ENCODE measurements around the gene PIK3R3.
"Not testable (repeated sequence)": the region's sequence is repeated elsewhere in the genome, so short reads cannot be mapped to it uniquely, and the experiment has no call there.

The PIK3R3 gene

DNA sequence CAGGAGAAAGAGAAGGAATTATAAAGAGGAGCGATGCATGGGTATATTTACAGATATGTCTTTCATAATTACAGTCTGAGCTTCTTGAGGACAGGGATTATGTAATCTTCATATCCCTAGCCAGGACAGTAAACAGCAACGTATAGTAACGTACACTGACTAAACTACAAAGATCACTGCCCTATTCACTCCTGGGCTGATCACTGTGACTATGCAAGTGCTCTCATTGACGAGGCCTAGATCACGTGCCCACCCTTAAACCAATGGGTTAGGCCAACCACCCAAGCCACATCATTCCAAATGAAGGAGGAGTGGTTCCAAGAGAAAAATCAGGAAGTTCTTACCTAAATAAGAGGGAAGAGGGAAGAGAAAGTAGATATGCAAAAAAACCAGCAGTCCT is 18.5 kb downstream of the PIK3R3 start:
- Histone ChIP-seq H3K4me1 (ENCODE audit: control insufficient read depth in 5 of 5, insufficient read depth in 5 of 5, low read length in 5 of 5) (peaks cover 0 to 17% (median 0%) of the 10 kb centered on the region in 5 donors), H3K27me3 (ENCODE audit: control insufficient read depth in 5 of 5, insufficient read depth in 4 of 5, low read length in 5 of 5) (no peaks in the 10 kb centered on the region), H3K36me3 (ENCODE audit: control insufficient read depth in 5 of 5, insufficient read depth in 5 of 5, low read length in 5 of 5) (no peaks in the 10 kb centered on the region)

GRCh38 chr1:46112108-46112507 is 20.3 kb downstream of the PIK3R3 start:
- peaks cover 0 to 15% (median 0%) of the 10 kb centered on the region in 5 donors for H3K4me1 ChIP-seq (ENCODE audit: control insufficient read depth in 5 of 5, insufficient read depth in 5 of 5, low read length in 5 of 5)
- H3K9ac ChIP-seq (ENCODE audit: low read length in 5 of 5), result no peak overlapping the region
- H3K36me3 ChIP-seq (ENCODE audit: control insufficient read depth in 5 of 5, insufficient read depth in 5 of 5, low read length in 5 of 5), result no peaks in the 10 kb centered on the region
- no peaks in the 10 kb centered on the region for H3K9me3 ChIP-seq (ENCODE audit: control insufficient read depth in 5 of 5, low read length in 5 of 5)
- no peak overlapping the region for H3K4me3 ChIP-seq (ENCODE audit: low read depth in 1 of 5, low read length in 5 of 5)
- no peaks in the 10 kb centered on the region for H3K27me3 ChIP-seq (ENCODE audit: control insufficient read depth in 5 of 5, insufficient read depth in 4 of 5, low read length in 5 of 5)
- H3K27ac ChIP-seq (ENCODE audit: low read depth, low read length), result no peak overlapping the region

More for the DNA sequence above, 18.5 kb downstream of the PIK3R3 start:
- Histone ChIP-seq H3K4me3 (ENCODE audit: low read depth in 1 of 5, low read length in 5 of 5) (no peak overlapping the region), H3K9ac (ENCODE audit: low read length in 5 of 5) (no peak overlapping the region), H3K27ac (ENCODE audit: low read depth, low read length) (no peak overlapping the region), H3K9me3 (ENCODE audit: control insufficient read depth in 5 of 5, low read length in 5 of 5) (no peaks in the 10 kb centered on the region)

GRCh38 chr1:46110521-46110920 is 21.9 kb downstream of the PIK3R3 start:
- no peaks in the 10 kb centered on the region for H3K36me3 ChIP-seq (ENCODE audit: control insufficient read depth in 5 of 5, insufficient read depth in 5 of 5, low read length in 5 of 5)
- H3K27ac ChIP-seq (ENCODE audit: low read depth, low read length), result no peak overlapping the region
- H3K27me3 ChIP-seq (ENCODE audit: control insufficient read depth in 5 of 5, insufficient read depth in 4 of 5, low read length in 5 of 5), result no peaks in the 10 kb centered on the region
- H3K9ac ChIP-seq (ENCODE audit: low read length in 5 of 5), result no peak overlapping the region
- H3K4me1 ChIP-seq (ENCODE audit: control insufficient read depth in 5 of 5, insufficient read depth in 5 of 5, low read length in 5 of 5), result peaks cover 0 to 15% (median 0%) of the 10 kb centered on the region in 5 donors
- no peaks in the 10 kb centered on the region for H3K9me3 ChIP-seq (ENCODE audit: control insufficient read depth in 5 of 5, low read length in 5 of 5)
- H3K4me3 ChIP-seq (ENCODE audit: low read depth in 1 of 5, low read length in 5 of 5), result no peak overlapping the region

GRCh38 chr1:46102769-46103476 is 29.5 kb downstream of the PIK3R3 start:
- Histone ChIP-seq H3K27me3 (ENCODE audit: control insufficient read depth in 5 of 5, insufficient read depth in 4 of 5, low read length in 5 of 5) (no peaks in the 10 kb centered on the region), H3K4me3 (ENCODE audit: low read depth in 1 of 5, low read length in 5 of 5) (no peak overlapping the region), H3K36me3 (ENCODE audit: control insufficient read depth in 5 of 5, insufficient read depth in 5 of 5, low read length in 5 of 5) (no peaks in the 10 kb centered on the region), H3K4me1 (ENCODE audit: control insufficient read depth in 5 of 5, insufficient read depth in 5 of 5, low read length in 5 of 5) (no peaks in the 10 kb centered on the region), H3K9ac (ENCODE audit: low read length in 5 of 5) (no peak overlapping the region), H3K9me3 (ENCODE audit: control insufficient read depth in 5 of 5, low read length in 5 of 5) (no peaks in the 10 kb centered on the region), H3K27ac (ENCODE audit: low read depth, low read length) (no peak overlapping the region)

DNA sequence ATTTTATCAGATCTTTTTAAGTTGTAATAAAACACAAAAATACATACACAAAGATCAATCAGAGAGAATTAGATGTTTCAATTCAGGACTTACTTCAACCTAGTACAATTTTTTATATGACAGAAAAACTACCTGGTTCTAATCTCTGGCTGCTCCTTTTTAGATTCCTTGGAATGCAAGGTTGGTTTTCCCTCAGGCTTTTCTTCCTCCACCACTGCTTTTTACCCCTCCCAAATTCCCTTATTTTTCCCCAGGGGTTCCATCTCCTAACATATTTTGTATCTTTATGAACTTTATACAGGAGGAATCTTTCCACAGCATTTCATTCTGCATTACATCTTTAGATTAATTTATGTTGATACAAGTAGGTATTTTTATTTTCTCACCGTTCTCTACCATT is 33.2 kb downstream of the PIK3R3 start:
- H3K4me1 ChIP-seq (ENCODE audit: control insufficient read depth in 5 of 5, insufficient read depth in 5 of 5, low read length in 5 of 5), result peaks cover 0 to 3% (median 3%) of the 10 kb centered on the region in 5 donors
- H3K9me3 ChIP-seq (ENCODE audit: control insufficient read depth in 5 of 5, low read length in 5 of 5), result no peaks in the 10 kb centered on the region
- H3K4me3 ChIP-seq (ENCODE audit: low read depth in 1 of 5, low read length in 5 of 5), result no peak overlapping the region
- no peaks in the 10 kb centered on the region for H3K36me3 ChIP-seq (ENCODE audit: control insufficient read depth in 5 of 5, insufficient read depth in 5 of 5, low read length in 5 of 5)
- no peaks in the 10 kb centered on the region for H3K27me3 ChIP-seq (ENCODE audit: control insufficient read depth in 5 of 5, insufficient read depth in 4 of 5, low read length in 5 of 5)
- H3K27ac ChIP-seq (ENCODE audit: low read depth, low read length), result no peak overlapping the region
- H3K9ac ChIP-seq (ENCODE audit: low read length in 5 of 5), result no peak overlapping the region

DNA sequence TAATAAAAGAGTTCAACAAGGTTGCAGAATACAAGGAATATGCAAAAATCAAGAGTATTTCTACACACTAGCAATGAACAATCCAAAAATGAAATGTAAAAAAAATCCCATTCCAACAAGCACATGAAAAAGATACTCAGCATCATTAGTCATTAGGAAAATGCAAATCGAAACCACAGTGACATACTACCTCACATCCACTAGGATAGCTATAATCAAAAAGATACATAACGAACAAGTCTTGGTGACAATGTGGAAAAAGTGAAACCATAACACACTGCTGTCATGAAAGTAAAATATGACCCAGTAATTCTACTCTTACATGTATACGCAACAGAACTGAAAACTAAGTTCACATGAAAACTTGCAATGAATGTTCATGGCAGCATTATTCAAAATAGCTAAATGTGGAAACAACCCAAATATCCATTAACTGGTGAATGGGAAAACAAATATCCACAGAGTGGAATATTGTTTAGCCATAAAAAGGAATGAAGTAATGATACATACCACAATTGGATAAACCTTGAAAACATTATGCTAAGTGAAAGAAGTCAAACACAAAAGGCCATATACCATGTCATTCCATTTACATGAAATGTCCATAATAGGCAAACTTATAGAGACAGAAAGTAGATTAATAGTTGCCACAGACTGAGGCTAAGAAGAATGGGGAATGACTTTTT is 34.3 kb downstream of the PIK3R3 start:
- Histone ChIP-seq H3K4me3 (ENCODE audit: low read depth in 1 of 5, low read length in 5 of 5) (no peak overlapping the region), H3K9me3 (ENCODE audit: control insufficient read depth in 5 of 5, low read length in 5 of 5) (no peaks in the 10 kb centered on the region), H3K36me3 (ENCODE audit: control insufficient read depth in 5 of 5, insufficient read depth in 5 of 5, low read length in 5 of 5) (no peaks in the 10 kb centered on the region), H3K27ac (ENCODE audit: low read depth, low read length) (no peak overlapping the region), H3K27me3 (ENCODE audit: control insufficient read depth in 5 of 5, insufficient read depth in 4 of 5, low read length in 5 of 5) (no peaks in the 10 kb centered on the region), H3K4me1 (ENCODE audit: control insufficient read depth in 5 of 5, insufficient read depth in 5 of 5, low read length in 5 of 5) (peaks cover 0 to 3% (median 3%) of the 10 kb centered on the region in 5 donors), H3K9ac (ENCODE audit: low read length in 5 of 5) (no peak overlapping the region)

DNA sequence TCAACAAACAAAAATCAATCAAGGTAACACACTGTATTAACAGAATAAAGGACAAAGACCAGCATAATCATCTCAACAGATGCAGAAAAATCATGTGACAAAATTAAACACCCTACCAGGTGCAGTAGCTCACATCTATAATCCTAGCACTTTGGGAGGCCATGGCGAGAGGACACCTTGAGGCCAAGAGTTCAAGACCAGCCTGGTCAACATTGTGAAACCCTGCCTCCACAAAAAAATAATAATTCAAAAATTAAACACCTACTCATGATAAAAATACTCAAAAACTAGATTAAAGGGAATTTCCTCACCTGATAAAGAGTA is 35.3 kb downstream of the PIK3R3 start:
- no peaks in the 10 kb centered on the region for H3K27me3 ChIP-seq (ENCODE audit: control insufficient read depth in 5 of 5, insufficient read depth in 4 of 5, low read length in 5 of 5)
- no peaks in the 10 kb centered on the region for H3K9me3 ChIP-seq (ENCODE audit: control insufficient read depth in 5 of 5, low read length in 5 of 5)
- H3K9ac ChIP-seq (ENCODE audit: low read length in 5 of 5), result no peak overlapping the region
- H3K36me3 ChIP-seq (ENCODE audit: control insufficient read depth in 5 of 5, insufficient read depth in 5 of 5, low read length in 5 of 5), result no peaks in the 10 kb centered on the region
- no peak overlapping the region for H3K4me3 ChIP-seq (ENCODE audit: low read depth in 1 of 5, low read length in 5 of 5)
- H3K4me1 ChIP-seq (ENCODE audit: control insufficient read depth in 5 of 5, insufficient read depth in 5 of 5, low read length in 5 of 5), result peaks cover 0 to 3% (median 3%) of the 10 kb centered on the region in 5 donors
- H3K27ac ChIP-seq (ENCODE audit: low read depth, low read length), result no peak overlapping the region

DNA sequence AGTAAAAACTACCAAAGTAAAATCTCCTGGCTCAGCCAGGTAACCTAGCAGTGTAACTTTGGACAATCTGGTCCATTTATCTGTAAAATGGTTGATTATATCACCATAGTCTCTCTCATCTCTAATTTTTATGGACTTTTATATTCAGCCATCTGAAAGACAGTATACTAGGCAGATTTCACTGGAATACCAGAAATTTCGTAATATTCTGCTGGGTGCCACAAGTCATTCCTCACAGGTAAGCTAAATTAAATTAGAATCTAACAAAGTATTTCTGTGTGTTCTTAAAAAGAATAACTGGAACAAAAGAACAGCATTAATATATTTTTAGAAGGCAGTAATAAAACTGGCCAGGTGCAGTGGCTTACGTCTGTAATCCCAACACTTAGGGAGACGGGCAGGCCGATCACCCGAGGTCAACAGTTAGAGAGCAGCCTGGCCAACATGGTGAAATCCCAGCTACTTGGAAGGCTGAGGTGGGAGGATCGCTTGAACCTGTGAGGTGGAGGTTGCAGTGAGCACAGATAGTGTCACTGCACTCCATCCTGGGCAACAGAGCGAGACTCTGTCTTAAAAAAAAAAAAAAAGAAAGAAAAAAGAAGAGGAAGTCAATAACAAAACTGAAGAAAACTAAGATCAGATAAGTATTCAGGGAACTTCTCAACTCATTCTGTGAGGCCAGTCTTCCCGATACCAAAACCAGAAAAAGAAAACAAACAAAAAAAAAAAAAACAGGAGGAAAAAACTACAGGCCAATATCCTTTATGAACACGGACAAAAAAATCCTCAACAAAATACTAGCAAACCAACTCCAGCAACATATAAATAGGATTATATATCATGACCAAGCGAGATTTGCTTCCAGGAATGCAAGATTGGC is 35.9 kb downstream of the PIK3R3 start:
- H3K27ac ChIP-seq (ENCODE audit: low read depth, low read length), result no peak overlapping the region
- no peaks in the 10 kb centered on the region for H3K27me3 ChIP-seq (ENCODE audit: control insufficient read depth in 5 of 5, insufficient read depth in 4 of 5, low read length in 5 of 5)
- no peaks in the 10 kb centered on the region for H3K9me3 ChIP-seq (ENCODE audit: control insufficient read depth in 5 of 5, low read length in 5 of 5)
- H3K36me3 ChIP-seq (ENCODE audit: control insufficient read depth in 5 of 5, insufficient read depth in 5 of 5, low read length in 5 of 5), result no peaks in the 10 kb centered on the region
- peaks cover 0 to 3% (median 3%) of the 10 kb centered on the region in 5 donors for H3K4me1 ChIP-seq (ENCODE audit: control insufficient read depth in 5 of 5, insufficient read depth in 5 of 5, low read length in 5 of 5)
- H3K4me3 ChIP-seq (ENCODE audit: low read depth in 1 of 5, low read length in 5 of 5), result no peak overlapping the region
- H3K9ac ChIP-seq (ENCODE audit: low read length in 5 of 5), result no peak overlapping the region

- H3K36me3 ChIP-seq (ENCODE audit: control insufficient read depth in 5 of 5, insufficient read depth in 5 of 5, low read length in 5 of 5); H3K27me3 ChIP-seq (ENCODE audit: control insufficient read depth in 5 of 5, insufficient read depth in 4 of 5, low read length in 5 of 5); H3K27ac ChIP-seq (ENCODE audit: low read depth, low read length); H3K4me3 ChIP-seq (ENCODE audit: low read depth in 1 of 5, low read length in 5 of 5); H3K9me3 ChIP-seq (ENCODE audit: control insufficient read depth in 5 of 5, low read length in 5 of 5); H3K4me1 ChIP-seq (ENCODE audit: control insufficient read depth in 5 of 5, insufficient read depth in 5 of 5, low read length in 5 of 5); H3K9ac ChIP-seq (ENCODE audit: low read length in 5 of 5): not testable (repeated sequence)
Observed at GRCh38 chr1:46095110-46095509, 37.3 kb downstream of the PIK3R3 start.

DNA sequence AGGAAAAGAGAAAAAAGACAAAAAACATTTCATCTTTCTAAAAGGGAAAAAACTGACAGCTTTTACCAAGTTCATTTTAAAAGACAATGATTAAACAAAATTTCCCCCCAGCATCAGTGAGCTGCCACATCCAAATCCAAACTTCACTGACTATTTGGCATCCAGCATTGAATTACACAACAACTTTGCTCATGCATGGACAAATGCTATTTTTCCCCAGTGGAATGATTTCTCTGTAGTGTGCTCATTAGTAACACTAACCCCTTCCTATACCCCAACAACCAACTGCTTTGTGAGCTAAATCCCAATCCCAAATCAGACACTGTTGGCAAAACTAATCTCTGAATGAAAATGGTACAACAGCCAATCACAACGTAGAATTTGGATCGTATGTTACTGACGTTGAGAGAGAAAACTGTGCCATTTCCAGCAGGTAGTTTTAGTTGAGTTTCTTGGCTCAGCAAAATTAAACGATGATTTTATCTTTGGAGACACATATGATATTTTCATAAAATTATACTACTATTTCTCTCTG is 37.9 kb downstream of the PIK3R3 start:
- no peaks in the 10 kb centered on the region for H3K9me3 ChIP-seq (ENCODE audit: control insufficient read depth in 5 of 5, low read length in 5 of 5)
- no peak overlapping the region for H3K4me3 ChIP-seq (ENCODE audit: low read depth in 1 of 5, low read length in 5 of 5)
- H3K4me1 ChIP-seq (ENCODE audit: control insufficient read depth in 5 of 5, insufficient read depth in 5 of 5, low read length in 5 of 5), result peaks cover 0 to 3% (median 3%) of the 10 kb centered on the region in 5 donors
- H3K36me3 ChIP-seq (ENCODE audit: control insufficient read depth in 5 of 5, insufficient read depth in 5 of 5, low read length in 5 of 5), result no peaks in the 10 kb centered on the region
- H3K27me3 ChIP-seq (ENCODE audit: control insufficient read depth in 5 of 5, insufficient read depth in 4 of 5, low read length in 5 of 5), result no peaks in the 10 kb centered on the region
- no peak overlapping the region for H3K9ac ChIP-seq (ENCODE audit: low read length in 5 of 5)
- H3K27ac ChIP-seq (ENCODE audit: low read depth, low read length), result no peak overlapping the region
